BLaER1 treated with 17β-estradiol and CSF1 and Interleukin-3, amounts not matched to agents 10 nM and 100 nM (cell line): ENCODE measurements around the gene CDX4.

Source experiments
- H3K27ac ChIP-seq, 11 experiments: shearing (Covaris generic); formaldehyde crosslinking; 2 replicates each; pipeline ENCODE4 v1.8.1; 2022
- H3K27me3 ChIP-seq, 11 experiments: shearing (Covaris generic); formaldehyde crosslinking; 2 replicates each; pipeline ENCODE4 v1.8.1; 2022
- H3K36me3 ChIP-seq, 11 experiments: shearing (Covaris generic); formaldehyde crosslinking; 2 replicates each; pipeline ENCODE4 v1.8.1; 2022
- H3K4me1 ChIP-seq, 10 experiments: shearing (Covaris generic); formaldehyde crosslinking; 2 replicates each; pipeline ENCODE4 v1.8.1; 2022
- H3K4me2 ChIP-seq, 11 experiments: shearing (Covaris generic); formaldehyde crosslinking; 2 replicates each; pipeline ENCODE4 v1.8.1; 2022
- H3K4me3 ChIP-seq, 10 experiments: shearing (Covaris generic); formaldehyde crosslinking; 2 replicates each; pipeline ENCODE4 v1.8.1; 2022
- H3K9ac ChIP-seq, 11 experiments: shearing (Covaris generic); formaldehyde crosslinking; 2 replicates each; pipeline ENCODE4 v1.8.1; 2022
- H3K9me3 ChIP-seq, 11 experiments: shearing (Covaris generic); formaldehyde crosslinking; replicated peaks in 1 of 11; 2 replicates each; pipeline ENCODE4 v1.8.1; 2022
- H4K20me1 ChIP-seq, 11 experiments: shearing (Covaris generic); formaldehyde crosslinking; 2 replicates each; pipeline ENCODE4 v1.8.1; 2022
- Cebpa-rat ChIP-seq, 11 experiments: shearing (Covaris generic); IDR thresholded peaks; 2 replicates each; pipeline ENCODE4 v1.8.1; 2022

The CDX4 gene, protein sequence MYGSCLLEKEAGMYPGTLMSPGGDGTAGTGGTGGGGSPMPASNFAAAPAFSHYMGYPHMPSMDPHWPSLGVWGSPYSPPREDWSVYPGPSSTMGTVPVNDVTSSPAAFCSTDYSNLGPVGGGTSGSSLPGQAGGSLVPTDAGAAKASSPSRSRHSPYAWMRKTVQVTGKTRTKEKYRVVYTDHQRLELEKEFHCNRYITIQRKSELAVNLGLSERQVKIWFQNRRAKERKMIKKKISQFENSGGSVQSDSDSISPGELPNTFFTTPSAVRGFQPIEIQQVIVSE

GRCh38 chrX:73446831-73447230, at the start of gene CDX4:
Gene CDX4 (plus strand): TSS chrX:73447053. CDS start chrX:73447254, 201 bp downstream.
- TF ChIP-seq Cebpa-rat (IDR thresholded peaks at IDR 0.05), result no peak
- Histone ChIP-seq H3K4me1 (no peaks in the 10 kb centered on the region), H4K20me1 (no peaks in the 10 kb centered on the region; a peak in 1 of 22 replicates), H3K9me3 (peaks cover 8 to 35% (median 20%) of the 10 kb centered on the region in 11 experiments; a peak in 19 of 22 replicates), H3K4me3 (no peak within 1 kb of the TSS), H3K36me3 (no peaks in the 10 kb centered on the region), H3K27ac (no peak within 1 kb of the TSS), H3K9ac (no peak within 1 kb of the TSS), H3K27me3 (peaks cover 95 to 100% (median 100%) of the 10 kb centered on the region in 11 experiments), H3K4me2 (no peak within 1 kb of the TSS)

DNA sequence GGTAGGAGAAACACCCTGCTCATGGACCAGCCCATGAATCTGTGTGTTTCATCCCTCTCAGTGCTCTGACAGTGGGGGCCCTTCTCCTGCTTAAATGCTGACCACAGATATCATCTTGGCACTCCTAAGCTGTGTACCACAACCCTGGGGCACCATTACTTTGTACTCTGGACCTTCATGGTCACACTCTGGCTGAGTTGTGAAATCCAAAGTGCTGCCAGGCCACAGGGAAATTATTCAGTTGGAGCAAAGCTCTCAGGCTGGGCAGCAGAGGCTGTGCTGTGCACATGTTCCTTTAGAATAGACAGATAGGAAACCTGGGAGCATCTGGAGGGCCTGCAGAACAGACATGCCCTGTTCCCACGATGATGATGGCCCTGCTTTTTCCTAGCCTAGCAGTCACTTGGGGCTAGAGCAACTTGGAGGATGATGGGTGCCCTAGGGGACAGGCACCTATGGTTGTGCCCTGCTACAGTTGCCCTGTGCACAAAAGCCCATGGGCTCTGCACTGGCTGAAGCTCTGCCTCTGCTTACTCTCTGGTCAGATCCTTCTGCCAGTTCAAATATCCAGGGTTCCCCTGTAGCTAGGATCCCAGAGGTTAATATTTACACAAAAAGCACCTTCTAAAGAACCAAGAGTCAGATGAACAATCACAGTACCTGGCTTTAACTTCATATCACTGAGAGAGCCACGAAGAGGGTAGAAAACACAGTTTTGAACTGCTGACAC, 48.5 kb upstream of the CDX4 start:
- TF ChIP-seq Cebpa-rat (IDR thresholded peaks at IDR 0.05), result no peak
- no peaks in the 10 kb centered on the region for H3K36me3 ChIP-seq
- no peak overlapping the region for H3K4me3 ChIP-seq
- H3K4me1 ChIP-seq, result no peaks in the 10 kb centered on the region
- peaks cover 0 to 5% (median 0%) of the 10 kb centered on the region in 11 experiments; a peak in 2 of 22 replicates for H4K20me1 ChIP-seq
- H3K27me3 ChIP-seq, result peaks cover 78 to 99% (median 95%) of the 10 kb centered on the region in 11 experiments
- H3K27ac ChIP-seq, result no peak overlapping the region
- peaks cover 0 to 15% (median 10%) of the 10 kb centered on the region in 11 experiments; a peak in 10 of 22 replicates for H3K9me3 ChIP-seq
- H3K4me2 ChIP-seq, result no peak overlapping the region
- no peak overlapping the region for H3K9ac ChIP-seq

- Histone ChIP-seq H3K4me2 (no peak overlapping the region), H4K20me1 (peaks cover 0 to 5% (median 0%) of the 10 kb centered on the region in 11 experiments; a peak in 2 of 22 replicates), H3K27me3 (peaks cover 75 to 100% (median 97%) of the 10 kb centered on the region in 11 experiments), H3K9me3 (no peaks in the 10 kb centered on the region), H3K9ac (no peak overlapping the region), H3K36me3 (no peaks in the 10 kb centered on the region), H3K4me1 (no peaks in the 10 kb centered on the region), H3K27ac (no peak overlapping the region), H3K4me3 (no peak overlapping the region)
- TF ChIP-seq Cebpa-rat (IDR thresholded peaks at IDR 0.05), result no peak
Measured at GRCh38 chrX:73400136-73400748, 46.6 kb upstream of the CDX4 start.

- no peak overlapping the region for H3K27ac ChIP-seq
- no peak for TF ChIP-seq Cebpa-rat (IDR thresholded peaks at IDR 0.05)
- H4K20me1 ChIP-seq, result peaks cover 0 to 5% (median 0%) of the 10 kb centered on the region in 11 experiments; a peak in 2 of 22 replicates
- H3K4me1 ChIP-seq, result no peaks in the 10 kb centered on the region
- no peaks in the 10 kb centered on the region for H3K36me3 ChIP-seq
- no peak overlapping the region for H3K9ac ChIP-seq
- H3K4me3 ChIP-seq, result no peak overlapping the region
- H3K9me3 ChIP-seq, result peaks cover 6 to 11% (median 9%) of the 10 kb centered on the region in 11 experiments; a peak in 21 of 22 replicates
- peaks cover 62 to 97% (median 91%) of the 10 kb centered on the region in 11 experiments for H3K27me3 ChIP-seq
- no peak overlapping the region for H3K4me2 ChIP-seq
Measured at GRCh38 chrX:73401591-73402266, 45.1 kb upstream of the CDX4 start.

- Histone ChIP-seq H3K27me3 (peaks cover 14 to 84% (median 73%) of the 10 kb centered on the region in 11 experiments; a peak in 21 of 22 replicates), H3K4me1 (no peaks in the 10 kb centered on the region), H3K4me2 (no peak overlapping the region), H3K9me3 (peaks cover 16 to 27% (median 22%) of the 10 kb centered on the region in 11 experiments), H3K36me3 (no peaks in the 10 kb centered on the region), H3K4me3 (no peak overlapping the region), H3K9ac (no peak overlapping the region), H4K20me1 (no peaks in the 10 kb centered on the region), H3K27ac (no peak overlapping the region)
- TF ChIP-seq Cebpa-rat (IDR thresholded peaks at IDR 0.05), result no peak
Measured at GRCh38 chrX:73412930-73413329, 33.9 kb upstream of the CDX4 start.

DNA sequence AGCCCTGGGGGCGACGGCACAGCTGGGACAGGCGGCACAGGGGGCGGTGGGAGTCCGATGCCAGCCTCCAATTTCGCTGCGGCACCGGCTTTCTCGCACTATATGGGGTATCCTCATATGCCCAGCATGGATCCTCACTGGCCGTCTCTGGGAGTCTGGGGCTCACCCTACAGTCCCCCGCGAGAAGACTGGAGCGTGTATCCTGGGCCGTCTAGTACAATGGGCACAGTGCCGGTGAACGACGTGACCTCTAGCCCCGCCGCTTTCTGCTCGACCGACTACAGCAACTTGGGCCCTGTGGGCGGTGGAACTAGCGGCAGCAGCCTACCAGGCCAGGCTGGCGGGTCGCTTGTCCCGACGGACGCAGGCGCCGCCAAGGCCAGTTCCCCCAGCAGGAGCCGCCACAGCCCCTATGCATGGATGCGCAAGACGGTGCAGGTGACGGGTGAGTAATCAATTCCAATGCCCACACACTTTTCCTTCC, 500 bp downstream of the CDX4 start:
- Histone ChIP-seq H3K27ac (no peak overlapping the region), H3K4me3 (no peak overlapping the region), H3K4me2 (no peak overlapping the region), H3K27me3 (peaks cover 95 to 100% (median 100%) of the 10 kb centered on the region in 11 experiments), H3K4me1 (no peaks in the 10 kb centered on the region), H3K9me3 (peaks cover 8 to 30% (median 20%) of the 10 kb centered on the region in 11 experiments; a peak in 19 of 22 replicates), H3K9ac (no peak overlapping the region), H3K36me3 (no peaks in the 10 kb centered on the region), H4K20me1 (no peaks in the 10 kb centered on the region; a peak in 1 of 22 replicates)
- TF ChIP-seq Cebpa-rat (IDR thresholded peaks at IDR 0.05), result no peak

- H3K4me2 ChIP-seq, result no peak overlapping the region
- TF ChIP-seq Cebpa-rat (IDR thresholded peaks at IDR 0.05), result no peak
- H3K4me1 ChIP-seq, result no peaks in the 10 kb centered on the region
- H3K9ac ChIP-seq, result no peak overlapping the region
- no peaks in the 10 kb centered on the region for H3K36me3 ChIP-seq
- peaks cover 8 to 25% (median 17%) of the 10 kb centered on the region in 11 experiments; a peak in 19 of 22 replicates for H3K9me3 ChIP-seq
- H4K20me1 ChIP-seq, result no peaks in the 10 kb centered on the region; a peak in 1 of 22 replicates
- H3K27ac ChIP-seq, result no peak overlapping the region
- no peak overlapping the region for H3K4me3 ChIP-seq
- peaks cover 95 to 100% (median 100%) of the 10 kb centered on the region in 11 experiments for H3K27me3 ChIP-seq
Measured at GRCh38 chrX:73448379-73448778, 1.5 kb downstream of the CDX4 start.

- no peak overlapping the region for H3K4me3 ChIP-seq
- no peaks in the 10 kb centered on the region for H3K9me3 ChIP-seq
- no peak overlapping the region for H3K27ac ChIP-seq
- H4K20me1 ChIP-seq, result no peaks in the 10 kb centered on the region
- TF ChIP-seq Cebpa-rat (IDR thresholded peaks at IDR 0.05), result no peak
- no peak overlapping the region for H3K9ac ChIP-seq
- H3K4me1 ChIP-seq, result no peaks in the 10 kb centered on the region
- no peaks in the 10 kb centered on the region for H3K36me3 ChIP-seq
- H3K27me3 ChIP-seq, result peaks cover 93 to 100% (median 99%) of the 10 kb centered on the region in 11 experiments
- H3K4me2 ChIP-seq, result no peak overlapping the region
Measured at GRCh38 chrX:73455171-73455570, 8.3 kb downstream of the CDX4 start.
